Lower lobe of right lung (tissue), 2 donors: ENCODE data around the gene AMOT. TPM values are rescaled to one million over a fixed set of nuclear protein-coding genes. Genes with fewer than 3 reads are reported as not detected.
A peak's percentile ranks its signal among the peaks of the same experiment; 100 is the strongest.

ENCODE experiments used
- ATAC-seq, 2 donors: fragments of 200-7000 bp; cut with Tn5 transposase; one replicate each; pipeline ENCODE4 v1.9.1; 2020 to 2022; ENCODE audit warnings: mild to moderate bottlenecking in 2 of 2, moderate library complexity in 2 of 2
- DNase-seq: peaks from one replicate; pipeline ENCODE4 v3.0.0-alpha.2; 2020
- H3K27ac ChIP-seq: fragments of 200-600 bp; one replicate; pipeline ENCODE4 v1.8.0; 2022
- H3K27me3 ChIP-seq: fragments of 200-600 bp; one replicate; pipeline ENCODE4 v1.8.0; 2022; ENCODE audit warnings: low read depth
- H3K36me3 ChIP-seq: fragments of 200-600 bp; one replicate; pipeline ENCODE4 v1.8.0; 2022; ENCODE audit warnings: mild to moderate bottlenecking
- H3K4me1 ChIP-seq: fragments of 200-600 bp; one replicate; pipeline ENCODE4 v1.8.0; 2022
- H3K4me3 ChIP-seq: fragments of 200-600 bp; one replicate; pipeline ENCODE4 v1.8.0; 2022; ENCODE audit warnings: mild to moderate bottlenecking
- H3K9me3 ChIP-seq: fragments of 200-600 bp; one replicate; pipeline ENCODE4 v1.8.0; 2022
- CTCF ChIP-seq: fragments of 200-600 bp; IDR thresholded peaks from one replicate; pipeline ENCODE4 v1.8.0; 2022; ENCODE audit warnings: antibody characterized with exemption, mild to moderate bottlenecking
- intact Hi-C: fragments of 100-400 bp; cut with DNase I; formaldehyde crosslinking; loops from one replicate; pipeline ENCODE4 v1.11.0; 2022
- total RNA-seq: library from RNA; stranded (reverse); fragmentation: NEBNext Ultra II Directional; extraction: Animal tissue kit (Norgen Biotek cat#: 25700); gene quantifications from one replicate; pipeline ENCODE4 v1.2.1, GENCODE V29; 2021
- donor health status: DM: no; HTN: yes; CAD: no; lungs with severe emphysema.

Gene AMOT
- total RNA-seq, 1 donor from 2014 or later, result 12.4 TPM

DNA sequence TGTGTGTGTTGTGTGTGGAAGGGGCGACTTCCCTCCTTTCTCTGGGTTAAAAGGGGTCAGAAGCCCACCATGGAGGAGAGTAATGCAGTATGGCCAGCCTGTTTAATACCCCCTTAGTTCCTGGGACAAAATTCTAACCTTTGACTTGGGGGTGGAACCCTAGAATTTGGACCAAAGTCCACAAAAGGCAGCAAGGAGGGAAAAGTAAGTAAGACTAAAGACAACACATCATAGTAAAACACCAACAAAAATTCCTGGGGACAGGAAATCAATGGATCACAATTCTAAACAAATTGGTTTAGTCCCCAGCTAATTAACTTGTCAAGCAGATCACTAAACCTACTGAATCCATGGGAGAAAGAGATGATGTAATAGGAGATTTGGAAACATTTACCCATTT is 3.1 kb downstream of the AMOT start:
- DNase-seq (no peak), ATAC-seq (no peak)
- intact Hi-C loops, result no loop called here
- Histone ChIP-seq H3K27me3 (no peaks in the 10 kb centered on the region), H3K36me3 (no peaks in the 10 kb centered on the region), H3K27ac (no peak overlapping the region), H3K4me3 (no peak overlapping the region), H3K4me1 (no peaks in the 10 kb centered on the region), H3K9me3 (no peaks in the 10 kb centered on the region)
- no peak for TF ChIP-seq CTCF

DNA sequence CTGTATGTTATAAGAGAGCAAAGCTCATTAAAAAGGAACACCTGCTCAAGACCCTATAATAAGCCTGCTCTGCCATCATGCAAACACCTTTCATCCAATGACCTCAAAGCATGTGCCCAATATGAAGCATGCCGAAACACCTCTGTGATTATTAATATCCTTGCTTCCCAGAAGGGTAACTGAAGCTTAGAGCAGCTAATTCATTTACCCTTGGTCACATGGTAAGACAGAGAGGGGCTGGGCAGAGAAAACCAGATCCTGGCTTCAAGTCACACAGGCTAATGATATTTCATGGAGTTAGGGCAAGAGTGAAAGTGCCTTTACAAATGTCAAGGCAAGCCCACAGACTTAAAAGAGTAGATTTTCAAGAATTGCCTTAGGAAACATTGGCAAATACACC is 5.6 kb downstream of the AMOT start:
- ATAC-seq (no peak), DNase-seq (no peak)
- H3K27me3 ChIP-seq, result no peaks in the 10 kb centered on the region
- no peak overlapping the region for H3K27ac ChIP-seq
- H3K4me3 ChIP-seq, result no peak overlapping the region
- intact Hi-C loops, result no loop called here
- H3K4me1 ChIP-seq, result no peaks in the 10 kb centered on the region
- TF ChIP-seq CTCF, result no peak
- no peaks in the 10 kb centered on the region for H3K9me3 ChIP-seq
- H3K36me3 ChIP-seq, result no peaks in the 10 kb centered on the region

GRCh38 chrX:112834031-112834845 is 6.4 kb downstream of the AMOT start:
- TF ChIP-seq CTCF, result no peak
- Histone ChIP-seq H3K9me3 (no peaks in the 10 kb centered on the region), H3K36me3 (no peaks in the 10 kb centered on the region), H3K27ac (no peak overlapping the region), H3K27me3 (no peaks in the 10 kb centered on the region), H3K4me1 (no peaks in the 10 kb centered on the region), H3K4me3 (no peak overlapping the region)
- no peak for ATAC-seq
- intact Hi-C loops, result no loop called here
- no peak for DNase-seq

DNA sequence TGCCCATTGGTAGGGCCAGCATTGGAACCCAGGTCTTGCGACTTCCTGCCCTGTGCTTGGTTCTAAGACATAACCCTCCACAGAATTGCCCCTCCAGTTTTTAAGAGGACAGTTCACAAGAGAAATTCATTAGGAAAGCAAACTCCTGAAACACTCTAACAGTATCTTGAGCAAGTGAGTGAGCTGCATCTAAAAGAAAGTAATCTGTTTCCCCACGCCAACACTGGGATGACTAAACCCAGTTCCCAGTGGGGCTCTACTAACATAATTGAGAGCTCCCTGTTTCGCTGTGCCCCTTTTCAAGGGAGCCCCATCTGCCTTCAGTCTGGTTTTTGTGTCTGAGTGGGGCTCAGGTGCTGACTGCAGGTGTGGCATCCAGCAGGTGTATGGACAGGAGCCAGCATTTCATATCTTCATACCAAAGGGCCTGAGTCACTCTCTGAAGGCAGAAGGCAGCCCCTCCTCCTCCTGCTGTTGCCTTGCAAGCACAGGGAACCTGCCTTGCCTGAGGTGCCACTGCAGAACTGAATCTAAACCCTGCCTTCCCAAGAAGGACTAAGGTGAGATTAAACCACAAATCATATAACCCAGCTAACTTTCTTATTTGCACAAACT is 8.0 kb downstream of the AMOT start:
- Histone ChIP-seq H3K36me3 (no peaks in the 10 kb centered on the region), H3K4me1 (no peaks in the 10 kb centered on the region), H3K27me3 (no peaks in the 10 kb centered on the region), H3K27ac (no peak overlapping the region), H3K9me3 (no peaks in the 10 kb centered on the region), H3K4me3 (no peak overlapping the region)
- DNase-seq, result peak; percentile 65
- no peak for TF ChIP-seq CTCF
- intact Hi-C loops, result no loop called here
- peak; percentile 90 to 98 for ATAC-seq

- Histone ChIP-seq H3K27ac (no peak overlapping the region), H3K27me3 (no peaks in the 10 kb centered on the region)
Observed at GRCh38 chrX:112830540-112830939, 10.1 kb downstream of the AMOT start.

More at GRCh38 chrX:112830540-112830939, 10.1 kb downstream of the AMOT start:
- TF ChIP-seq CTCF, result no peak
- H3K4me1 ChIP-seq, result no peaks in the 10 kb centered on the region
- H3K4me3 ChIP-seq, result no peak overlapping the region
- no peak for ATAC-seq
- no peak for DNase-seq
- H3K9me3 ChIP-seq, result no peaks in the 10 kb centered on the region
- no peaks in the 10 kb centered on the region for H3K36me3 ChIP-seq
- intact Hi-C loops, result no loop called here
